Neural crest cell (in vitro differentiated cells): ENCODE results near the gene DIPK1C. TPM values are rescaled to one million over a fixed set of nuclear protein-coding genes. Genes with fewer than 3 reads are reported as not detected.

Experiments used
- DNase-seq: peaks from one replicate; pipeline ENCODE4 v3.0.0; 2021; ENCODE audit warnings: low read depth, mixed read lengths, low spot score
- H3K27ac Mint-ChIP-seq: one replicate; pipeline ENCODE4 v1.8.0; 2021; ENCODE audit warnings: mild to moderate bottlenecking, mixed read lengths; ENCODE audit not compliant: unreplicated experiment
- H3K27me3 Mint-ChIP-seq: 2 replicates; pipeline ENCODE4 v1.8.0; 2021; ENCODE audit warnings: low read depth, mild to moderate bottlenecking, mixed read lengths
- H3K36me3 Mint-ChIP-seq: 2 replicates; pipeline ENCODE4 v1.8.0; 2021; ENCODE audit warnings: low read depth, mild to moderate bottlenecking, mixed read lengths
- H3K4me1 Mint-ChIP-seq: 2 replicates; pipeline ENCODE4 v1.8.0; 2021; ENCODE audit warnings: mixed read lengths
- H3K4me3 Mint-ChIP-seq: one replicate; pipeline ENCODE4 v1.8.0; 2021; ENCODE audit warnings: mild to moderate bottlenecking, mixed read lengths
- H3K9me3 Mint-ChIP-seq: 2 replicates; pipeline ENCODE4 v1.8.0; 2021; ENCODE audit warnings: mixed read lengths
- total RNA-seq: library from RNA; stranded (reverse); gene quantifications from 2 replicates; pipeline ENCODE4 v1.2.1, GENCODE V29; 2021
- TF ChIP-seq, protein P1 (sequence below): fragments of 200-600 bp; sonication (generic); conservative IDR thresholded peaks from 2 replicates; pipeline ENCODE4 v1.5.0; 2021; ENCODE audit warnings: antibody characterized with exemption, mild to moderate bottlenecking

DIPK1C gene
- total RNA-seq, 1 donor from 2014 or later: not detected

- H3K27me3 Mint-ChIP-seq: no peaks in the 10 kb centered on the region
- TF ChIP-seq, protein P1, sequence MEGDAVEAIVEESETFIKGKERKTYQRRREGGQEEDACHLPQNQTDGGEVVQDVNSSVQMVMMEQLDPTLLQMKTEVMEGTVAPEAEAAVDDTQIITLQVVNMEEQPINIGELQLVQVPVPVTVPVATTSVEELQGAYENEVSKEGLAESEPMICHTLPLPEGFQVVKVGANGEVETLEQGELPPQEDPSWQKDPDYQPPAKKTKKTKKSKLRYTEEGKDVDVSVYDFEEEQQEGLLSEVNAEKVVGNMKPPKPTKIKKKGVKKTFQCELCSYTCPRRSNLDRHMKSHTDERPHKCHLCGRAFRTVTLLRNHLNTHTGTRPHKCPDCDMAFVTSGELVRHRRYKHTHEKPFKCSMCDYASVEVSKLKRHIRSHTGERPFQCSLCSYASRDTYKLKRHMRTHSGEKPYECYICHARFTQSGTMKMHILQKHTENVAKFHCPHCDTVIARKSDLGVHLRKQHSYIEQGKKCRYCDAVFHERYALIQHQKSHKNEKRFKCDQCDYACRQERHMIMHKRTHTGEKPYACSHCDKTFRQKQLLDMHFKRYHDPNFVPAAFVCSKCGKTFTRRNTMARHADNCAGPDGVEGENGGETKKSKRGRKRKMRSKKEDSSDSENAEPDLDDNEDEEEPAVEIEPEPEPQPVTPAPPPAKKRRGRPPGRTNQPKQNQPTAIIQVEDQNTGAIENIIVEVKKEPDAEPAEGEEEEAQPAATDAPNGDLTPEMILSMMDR: no peak
- no peak overlapping the region for H3K4me3 Mint-ChIP-seq
- no peaks in the 10 kb centered on the region for H3K36me3 Mint-ChIP-seq
- no peaks in the 10 kb centered on the region for H3K4me1 Mint-ChIP-seq
- no peak for DNase-seq
- no peak overlapping the region for H3K27ac Mint-ChIP-seq
- H3K9me3 Mint-ChIP-seq: peaks cover 2% of the 10 kb centered on the region
These were observed 20.8 kb downstream of the DIPK1C start for GRCh38 chr18:74436158-74436769.

DNA sequence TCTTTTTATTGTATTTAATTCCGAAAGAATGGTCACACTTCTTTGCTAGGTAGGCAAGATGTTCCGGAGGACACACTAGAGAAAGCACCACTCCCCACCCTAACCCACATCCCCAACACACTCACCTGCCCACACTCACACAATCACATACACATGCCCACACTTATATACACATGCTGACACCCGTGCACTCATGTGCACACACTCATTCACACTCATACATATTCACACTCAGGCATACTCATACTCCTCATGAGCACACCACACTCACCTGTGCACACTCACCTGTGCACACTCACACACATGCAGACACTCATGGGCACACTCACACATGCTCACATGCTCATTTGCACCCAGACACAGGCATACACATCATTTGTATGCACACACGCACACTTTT lies 21.4 kb downstream of the DIPK1C start:
- TF ChIP-seq, protein P1: no peak
- H3K36me3 Mint-ChIP-seq: no peaks in the 10 kb centered on the region
- peaks cover 2% of the 10 kb centered on the region for H3K9me3 Mint-ChIP-seq
- H3K27ac Mint-ChIP-seq: no peak overlapping the region
- H3K4me1 Mint-ChIP-seq: no peaks in the 10 kb centered on the region
- H3K27me3 Mint-ChIP-seq: no peaks in the 10 kb centered on the region
- DNase-seq: no peak
- H3K4me3 Mint-ChIP-seq: no peak overlapping the region

DNA sequence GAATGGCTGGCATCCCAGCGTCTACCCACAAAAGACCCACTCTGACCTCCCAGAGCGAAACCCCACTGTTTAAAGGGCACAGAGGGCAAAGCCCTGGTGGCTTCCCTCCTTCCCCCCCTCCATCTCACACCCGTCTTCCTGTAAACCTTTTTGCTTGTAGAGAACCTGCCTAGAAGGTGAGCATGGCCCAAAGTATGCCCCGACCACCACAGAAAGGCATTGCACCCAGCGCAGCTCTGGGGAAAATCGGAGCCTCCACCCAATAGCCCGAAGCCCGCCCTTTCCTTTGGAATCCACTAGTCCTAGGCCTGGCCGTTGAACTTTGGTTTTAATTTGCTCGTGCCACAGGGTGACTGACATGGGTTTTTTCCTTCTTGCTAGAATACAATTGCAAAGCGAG lies 22.6 kb downstream of the DIPK1C start:
- peaks cover 1% of the 10 kb centered on the region for H3K4me1 Mint-ChIP-seq
- TF ChIP-seq, protein P1: no peak
- H3K36me3 Mint-ChIP-seq: no peaks in the 10 kb centered on the region
- H3K27ac Mint-ChIP-seq: no peak overlapping the region
- H3K4me3 Mint-ChIP-seq: no peak overlapping the region
- no peaks in the 10 kb centered on the region for H3K27me3 Mint-ChIP-seq
- H3K9me3 Mint-ChIP-seq: peaks cover 2% of the 10 kb centered on the region
- DNase-seq: no peak

DNA sequence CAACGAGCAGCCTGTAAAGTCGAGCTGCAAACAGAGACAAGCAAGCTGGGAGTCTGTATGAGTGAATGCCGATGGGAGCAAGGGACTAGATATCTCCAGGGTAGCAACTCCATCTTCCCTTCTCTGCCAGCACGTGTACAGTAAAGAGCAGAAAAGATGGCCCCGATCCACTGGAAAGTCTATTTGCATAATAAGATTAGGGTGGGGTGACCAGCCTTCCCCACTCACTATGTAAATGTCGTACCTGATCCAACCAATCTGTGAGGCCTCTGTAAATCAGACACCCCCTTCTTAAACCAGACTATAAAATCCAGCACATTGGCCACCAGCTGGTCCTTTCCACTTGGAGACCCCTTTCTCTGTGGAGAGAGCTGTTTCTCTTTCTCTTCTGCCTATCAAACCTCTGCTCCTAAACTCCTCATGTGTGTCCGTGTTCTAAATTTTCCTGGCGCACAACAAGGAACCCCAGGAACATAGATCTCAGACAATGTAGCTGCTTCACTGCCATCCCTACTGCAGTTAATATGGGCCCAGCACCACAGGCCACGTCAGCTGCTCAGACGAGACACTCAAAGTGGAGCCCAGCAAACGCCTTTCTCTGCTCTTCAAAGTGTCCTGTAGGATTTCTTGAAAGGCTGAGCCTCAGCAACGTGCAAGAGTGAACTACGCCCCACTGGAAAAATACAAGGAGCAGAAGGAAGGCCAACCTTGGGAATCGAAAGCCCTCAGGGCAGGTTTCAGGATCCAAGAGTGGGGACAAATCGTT lies 26.1 kb downstream of the DIPK1C start:
- TF ChIP-seq, protein P1: no peak
- no peak for DNase-seq
- Mint-ChIP-seq H3K27ac (no peak overlapping the region), H3K27me3 (peaks cover 2% of the 10 kb centered on the region), H3K4me3 (no peak overlapping the region), H3K9me3 (no peaks in the 10 kb centered on the region), H3K36me3 (no peaks in the 10 kb centered on the region), H3K4me1 (peaks cover 5% of the 10 kb centered on the region)

GRCh38 chr18:74430231-74430630 lies 26.9 kb downstream of the DIPK1C start:
- no peak for DNase-seq
- peaks cover 5% of the 10 kb centered on the region for H3K4me1 Mint-ChIP-seq
- H3K27me3 Mint-ChIP-seq: peaks cover 2% of the 10 kb centered on the region
- no peak overlapping the region for H3K27ac Mint-ChIP-seq
- TF ChIP-seq, protein P1: no peak
- no peak overlapping the region for H3K4me3 Mint-ChIP-seq
- no peaks in the 10 kb centered on the region for H3K36me3 Mint-ChIP-seq
- no peaks in the 10 kb centered on the region for H3K9me3 Mint-ChIP-seq
